Measurements from ENCODE around the gene PRKX. TPM values are rescaled to one million over a fixed set of nuclear protein-coding genes. Genes with fewer than 3 reads are reported as not detected.

Gene PRKX
- total RNA-seq, 2 donors from 2014 or later: 32.4 to 38.2 TPM

DNA sequence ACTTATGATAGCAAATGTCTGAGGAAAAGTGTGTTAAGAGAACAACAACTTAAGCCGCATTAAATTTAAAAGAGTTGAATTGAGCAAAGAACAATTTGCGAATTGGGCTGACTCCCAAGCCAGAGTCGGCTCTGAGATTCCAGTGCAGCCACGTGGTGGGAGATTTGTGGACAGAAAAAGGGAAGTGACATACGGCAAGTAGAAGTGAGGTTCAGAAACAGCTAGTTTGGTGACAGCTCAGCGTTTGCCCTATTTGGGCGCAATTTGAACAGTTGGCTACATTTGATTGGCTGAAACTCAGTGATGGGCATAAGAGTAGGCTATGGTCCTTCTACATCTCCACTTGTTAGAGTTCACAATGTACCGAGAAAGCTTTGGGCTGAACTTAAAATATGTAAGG lies 124.0 kb downstream of the PRKX start:
- Histone ChIP-seq H3K9ac (ENCODE audit: low read depth in 2 of 2, low read length in 2 of 2) (no peak overlapping the region), H3K9me3 (no peaks in the 10 kb centered on the region), H3K27ac (no peak overlapping the region), H3K36me3 (no peaks in the 10 kb centered on the region), H3K4me3 (no peak overlapping the region), H3K4me1 (no peaks in the 10 kb centered on the region), H3K27me3 (no peaks in the 10 kb centered on the region)
- DNase-seq: no peak
- intact Hi-C loops (cut with DNase I): no loop called here
- TF ChIP-seq, protein P1, sequence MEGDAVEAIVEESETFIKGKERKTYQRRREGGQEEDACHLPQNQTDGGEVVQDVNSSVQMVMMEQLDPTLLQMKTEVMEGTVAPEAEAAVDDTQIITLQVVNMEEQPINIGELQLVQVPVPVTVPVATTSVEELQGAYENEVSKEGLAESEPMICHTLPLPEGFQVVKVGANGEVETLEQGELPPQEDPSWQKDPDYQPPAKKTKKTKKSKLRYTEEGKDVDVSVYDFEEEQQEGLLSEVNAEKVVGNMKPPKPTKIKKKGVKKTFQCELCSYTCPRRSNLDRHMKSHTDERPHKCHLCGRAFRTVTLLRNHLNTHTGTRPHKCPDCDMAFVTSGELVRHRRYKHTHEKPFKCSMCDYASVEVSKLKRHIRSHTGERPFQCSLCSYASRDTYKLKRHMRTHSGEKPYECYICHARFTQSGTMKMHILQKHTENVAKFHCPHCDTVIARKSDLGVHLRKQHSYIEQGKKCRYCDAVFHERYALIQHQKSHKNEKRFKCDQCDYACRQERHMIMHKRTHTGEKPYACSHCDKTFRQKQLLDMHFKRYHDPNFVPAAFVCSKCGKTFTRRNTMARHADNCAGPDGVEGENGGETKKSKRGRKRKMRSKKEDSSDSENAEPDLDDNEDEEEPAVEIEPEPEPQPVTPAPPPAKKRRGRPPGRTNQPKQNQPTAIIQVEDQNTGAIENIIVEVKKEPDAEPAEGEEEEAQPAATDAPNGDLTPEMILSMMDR (IDR thresholded peaks at IDR 0.05): no peak

DNA sequence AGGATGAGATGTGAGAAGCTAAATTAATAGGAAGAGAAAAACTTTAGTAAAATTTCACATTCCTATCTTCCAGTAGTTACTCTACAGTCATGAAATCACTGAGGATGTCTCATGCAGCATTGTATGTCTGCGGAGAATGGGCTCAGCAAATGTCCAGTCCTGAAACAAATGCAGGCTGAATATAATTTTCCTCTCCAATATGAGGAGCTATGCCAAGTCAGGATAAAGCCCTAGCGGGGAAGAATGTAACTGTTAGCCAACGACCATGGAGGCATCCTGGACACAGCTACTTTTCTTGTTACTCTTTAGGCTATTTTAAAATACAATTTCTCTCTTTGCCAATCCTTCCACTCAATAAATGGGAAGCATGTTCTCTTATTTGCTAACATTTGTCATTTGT lies 127.7 kb downstream of the PRKX start:
- H3K36me3 ChIP-seq: no peaks in the 10 kb centered on the region
- H3K4me3 ChIP-seq: no peak overlapping the region
- TF ChIP-seq, protein P1 (IDR thresholded peaks at IDR 0.05): no peak
- H3K27me3 ChIP-seq: no peaks in the 10 kb centered on the region
- DNase-seq: no peak
- H3K9ac ChIP-seq (ENCODE audit: low read depth in 2 of 2, low read length in 2 of 2): no peak overlapping the region
- no peaks in the 10 kb centered on the region for H3K4me1 ChIP-seq
- H3K9me3 ChIP-seq: no peaks in the 10 kb centered on the region
- H3K27ac ChIP-seq: no peak overlapping the region
- intact Hi-C loops (cut with DNase I): no loop called here

GRCh38 chrX:3584415-3584996 lies 128.9 kb downstream of the PRKX start:
- Histone ChIP-seq H3K27ac (no peak overlapping the region), H3K4me3 (no peak overlapping the region), H3K4me1 (no peaks in the 10 kb centered on the region), H3K9ac (ENCODE audit: low read depth in 2 of 2, low read length in 2 of 2) (no peak overlapping the region), H3K9me3 (no peaks in the 10 kb centered on the region), H3K36me3 (no peaks in the 10 kb centered on the region), H3K27me3 (no peaks in the 10 kb centered on the region)
- intact Hi-C loops (cut with DNase I): no loop called here
- no peak for DNase-seq
- TF ChIP-seq, protein P1 (IDR thresholded peaks at IDR 0.05): no peak

GRCh38 chrX:3582451-3582850 lies 131.0 kb downstream of the PRKX start:
- H3K27ac ChIP-seq: no peak overlapping the region
- no peak overlapping the region for H3K9ac ChIP-seq (ENCODE audit: low read depth in 2 of 2, low read length in 2 of 2)
- intact Hi-C loops (cut with DNase I): no loop called here
- TF ChIP-seq, protein P1 (IDR thresholded peaks at IDR 0.05): no peak
- no peaks in the 10 kb centered on the region for H3K36me3 ChIP-seq
- H3K4me3 ChIP-seq: no peak overlapping the region
- H3K9me3 ChIP-seq: no peaks in the 10 kb centered on the region
- DNase-seq: no peak
- H3K27me3 ChIP-seq: no peaks in the 10 kb centered on the region
- H3K4me1 ChIP-seq: no peaks in the 10 kb centered on the region

GRCh38 chrX:3581609-3582108 lies 131.8 kb downstream of the PRKX start:
- H3K36me3 ChIP-seq: no peaks in the 10 kb centered on the region
- H3K9ac ChIP-seq (ENCODE audit: low read depth in 2 of 2, low read length in 2 of 2): no peak overlapping the region
- DNase-seq: no peak
- H3K9me3 ChIP-seq: no peaks in the 10 kb centered on the region
- no peak overlapping the region for H3K27ac ChIP-seq
- no peaks in the 10 kb centered on the region for H3K4me1 ChIP-seq
- no peaks in the 10 kb centered on the region for H3K27me3 ChIP-seq
- intact Hi-C loops (cut with DNase I): no loop called here
- no peak overlapping the region for H3K4me3 ChIP-seq
- TF ChIP-seq, protein P1 (IDR thresholded peaks at IDR 0.05): no peak
